ENCODE results near the gene RCC2.

GRCh38 chr1:17460219-17460618, 20.7 kb upstream of the RCC2 start:
- TF ChIP-seq CTCF (IDR thresholded peaks at IDR 0.05) (no peak), ZFX (IDR thresholded peaks at IDR 0.05; ENCODE audit: borderline replicate concordance) (no peak)
